Motor neuron (in vitro differentiated cells): ENCODE data around the gene FAM110A. TPM values are rescaled to one million over a fixed set of nuclear protein-coding genes. Genes with fewer than 3 reads are reported as not detected.
"Not testable (repeated sequence)": the region's sequence is repeated elsewhere in the genome, so short reads cannot be mapped to it uniquely, and the experiment has no call there.

Source experiments
- ATAC-seq, 8 experiments: fragments of 200-7000 bp; cut with Tn5 transposase; replicated peaks in 6 of 8; 2 replicates each; pipeline ENCODE4 v1.8.0; 2021; ENCODE audit warnings: mild to moderate bottlenecking in 8 of 8, moderate library complexity in 8 of 8
- H3K27ac ChIP-seq, 2 donors: fragments of 250-450 bp; sonication (Bioruptor Pico); 2 replicates each; pipeline ENCODE4 v1.9.0; 2021; ENCODE audit warnings: antibody characterized with exemption in 2 of 2, mild to moderate bottlenecking in 2 of 2, moderate library complexity in 1 of 2
- H3K4me1 ChIP-seq, 2 donors: fragments of 250-450 bp; sonication (Bioruptor Pico); replicated peaks in 1 of 2; 2 replicates each; pipeline ENCODE4 v1.6.1; 2021; ENCODE audit warnings: antibody characterized with exemption in 2 of 2, mild to moderate bottlenecking in 2 of 2, moderate library complexity in 1 of 2
- H3K4me3 ChIP-seq, 5 donors: fragments of 250-450 bp; sonication (Bioruptor Pico); 2 replicates each; pipeline ENCODE4 v1.9.0; 2021; ENCODE audit warnings: antibody characterized with exemption in 5 of 5, mild to moderate bottlenecking in 5 of 5, moderate library complexity in 4 of 5
- WGBS, 10 experiments: fragments of 450-650 bp; shearing (Covaris generic); methylation state at CpG; one replicate each; pipeline ENCODE4 v1.0.0; 2022; 5-methylcytosine and 5-hydroxymethylcytosine counted together
- in situ Hi-C, 9 experiments: fragments of 400-800 bp; cut with MboI; loops; one replicate each; pipeline ENCODE4 v1.15.0; 2021; ENCODE audit warnings: low sequenced_read_pairs in 9 of 9, low pct_unique_long_range_greater_than_20kb in 2 of 9; ENCODE audit not compliant: unreplicated experiment in 9 of 9
- total RNA-seq, 8 experiments: library from RNA; unstranded; fragments of 300-600 nt; gene quantifications; 2 replicates each; pipeline versions ENCODE4 v1.2.3 to v1.2.4, GENCODE V29; 2022

The FAM110A gene
- total RNA-seq, 8 experiments from 2014 or later = 0.86 to 14.9 (median 3.5) TPM

GRCh38 chr20:888057-888456, 54.5 kb downstream of the FAM110A start:
- H3K27ac ChIP-seq = no peak overlapping the region
- in situ Hi-C loops = no loop called here
- 30% methylated on average over 2 of the region's 2 CpGs; no CpG with 5 or more reads in 9 of the 10 experiments for WGBS, 10 experiments
- peaks cover 0 to 3% of the 10 kb centered on the region in 2 donors for H3K4me1 ChIP-seq
- H3K4me3 ChIP-seq = no peak overlapping the region
- no peak for ATAC-seq

GRCh38 chr20:889106-889505, 55.6 kb downstream of the FAM110A start:
- H3K27ac ChIP-seq = no peak overlapping the region
- peaks cover 0 to 3% of the 10 kb centered on the region in 2 donors for H3K4me1 ChIP-seq
- no peak overlapping the region for H3K4me3 ChIP-seq
- in situ Hi-C loops = no loop called here
- ATAC-seq = no peak
- 33 to 83% (median 48%) methylated on average over 1 to 4 of the region's 5 CpGs; no CpG with 5 or more reads in 5 of the 10 experiments for WGBS, 10 experiments

DNA sequence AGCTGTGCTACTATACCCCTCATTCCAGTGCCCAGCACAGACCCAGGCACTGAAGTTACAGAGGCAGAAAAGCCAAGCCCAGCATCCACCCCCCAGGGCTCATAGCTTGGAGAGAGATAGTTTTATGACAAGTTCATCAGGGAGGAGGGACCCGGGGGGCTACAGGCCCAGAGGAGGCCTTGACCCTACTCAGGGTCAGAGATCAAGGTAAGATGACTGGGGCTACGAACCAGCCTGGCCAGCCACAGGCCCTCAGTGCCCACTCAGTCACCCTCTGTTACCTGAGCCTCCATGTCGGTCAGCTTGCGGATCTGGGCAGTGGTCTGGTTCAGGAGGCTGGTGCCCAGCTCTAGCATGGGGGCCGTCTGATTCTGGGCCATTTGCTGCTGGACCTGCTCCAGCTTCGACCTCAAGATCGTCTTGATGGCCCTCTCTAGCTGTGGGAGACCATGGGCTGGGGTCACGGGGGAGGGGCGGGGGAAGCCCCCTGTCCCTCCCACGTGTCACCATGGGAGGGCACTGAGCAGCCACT, 56.5 kb downstream of the FAM110A start:
- H3K4me1 ChIP-seq = peaks cover 0 to 3% of the 10 kb centered on the region in 2 donors
- H3K27ac ChIP-seq = no peak overlapping the region
- ATAC-seq = no peak
- H3K4me3 ChIP-seq = no peak overlapping the region
- in situ Hi-C loops = no loop called here
- 27 to 92% (median 75%) methylated on average over 2 to 3 of the region's 10 CpGs; no CpG with 5 or more reads in 6 of the 10 experiments for WGBS, 10 experiments

DNA sequence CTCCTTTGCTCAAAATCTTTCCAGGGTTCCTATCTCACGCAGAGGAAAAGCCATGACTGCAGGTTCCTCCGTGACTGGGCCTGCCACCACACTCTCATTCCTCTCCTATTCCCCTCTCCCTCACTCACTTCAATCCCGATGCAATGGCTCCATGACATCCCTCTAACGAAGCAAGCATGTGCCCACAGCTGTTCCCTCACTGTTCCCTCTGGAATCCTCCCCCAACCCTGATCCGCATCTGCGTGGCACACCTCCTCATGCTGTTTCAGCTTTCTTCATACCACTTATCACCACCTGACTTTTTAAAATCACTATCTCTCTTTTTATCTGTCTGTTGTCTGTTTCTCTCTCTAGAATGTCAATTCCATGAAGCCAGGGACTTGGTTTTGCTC, 57.1 kb downstream of the FAM110A start:
- in situ Hi-C loops = no loop called here
- ATAC-seq = peak in 2 of 8 experiments; percentile 8 to 11
- Histone ChIP-seq H3K27ac (no peak overlapping the region), H3K4me3 (no peak overlapping the region), H3K4me1 (peaks cover 0 to 3% of the 10 kb centered on the region in 2 donors)
- 9 to 83% (median 47%) methylated on average over 1 to 5 of the region's 6 CpGs for WGBS, 10 experiments

- in situ Hi-C loops = no loop called here
- Histone ChIP-seq H3K4me3 (no peak overlapping the region), H3K27ac (no peak overlapping the region), H3K4me1 (peaks cover 0 to 3% of the 10 kb centered on the region in 2 donors)
- ATAC-seq = peak in 7 of 8 experiments; percentile 15 to 72 (median 53)
- WGBS, 10 experiments = 10 to 100% (median 77%) methylated on average over 1 to 5 of the region's 6 CpGs; no CpG with 5 or more reads in 2 of the 10 experiments
Measured at GRCh38 chr20:891058-891705, 57.7 kb downstream of the FAM110A start.

GRCh38 chr20:891706-892080, 58.2 kb downstream of the FAM110A start:
- H3K27ac ChIP-seq = no peak overlapping the region
- peaks cover 0 to 3% of the 10 kb centered on the region in 2 donors for H3K4me1 ChIP-seq
- 70 to 92% (median 76%) methylated on average over 2 to 4 of the region's 4 CpGs; no CpG with 5 or more reads in 7 of the 10 experiments for WGBS, 10 experiments
- in situ Hi-C loops = no loop called here
- H3K4me3 ChIP-seq = no peak overlapping the region
- ATAC-seq = peak in 2 of 8 experiments; percentile 23 to 28

GRCh38 chr20:892371-892770, 58.9 kb downstream of the FAM110A start:
- in situ Hi-C loops, H3K4me1 ChIP-seq, ATAC-seq: not testable (repeated sequence)

More at GRCh38 chr20:892371-892770, 58.9 kb downstream of the FAM110A start:
- 36 to 90% (median 80%) methylated on average over 1 to 4 of the region's 5 CpGs; no CpG with 5 or more reads in 5 of the 10 experiments for WGBS, 10 experiments
- not testable (repeated sequence) for H3K27ac ChIP-seq, H3K4me3 ChIP-seq

Other genes with a start within 250 kb of the FAM110A start
- gene TCF15, start 223.4 kb upstream of the FAM110A start, total RNA-seq = 1 to 10 TPM in 3 of 8 experiments, under 1 TPM in 4, not detected in 1; 0.14 to 1.3 (median 1.00) TPM
- 10 to 100 TPM in 4 of 8 experiments, 1 to 10 TPM in 4; 7.1 to 51.6 (median 16.2) TPM for gene SRXN1, start 180.5 kb upstream of the FAM110A start, total RNA-seq
- 10 to 100 TPM in 1 of 8 experiments, 1 to 10 TPM in 3, under 1 TPM in 3, not detected in 1; 0.29 to 11.0 (median 4.2) TPM for gene SCRT2, start 157.9 kb upstream of the FAM110A start, total RNA-seq
- gene SLC52A3, start 65.2 kb upstream of the FAM110A start, total RNA-seq = under 1 TPM in 6 of 8 experiments, not detected in 2; 0.08 to 0.95 (median 0.28) TPM
- gene ANGPT4, start 82.6 kb downstream of the FAM110A start, total RNA-seq = under 1 TPM in 5 of 8 experiments, not detected in 3; 0.05 to 0.28 (median 0.08) TPM
- gene RSPO4, start 168.6 kb downstream of the FAM110A start, total RNA-seq = under 1 TPM in 7 of 8 experiments, not detected in 1; 0.05 to 0.81 (median 0.28) TPM